A673 (cell line): ENCODE measurements around the gene IFITM2.

Source experiments
- CTCF ChIP-seq: fragments of 300-800, 200-600 bp; sonication (generic); conservative IDR thresholded peaks from 2 replicates; pipeline ENCODE4 v1.5.1; 2017; ENCODE audit warnings: low read depth, mild to moderate bottlenecking, antibody characterized with exemption, low read length, moderate library complexity, mixed read lengths
- EZH2 ChIP-seq: fragments of 200-600 bp; sonication (generic); IDR thresholded peaks from 2 replicates; pipeline ENCODE4 v1.6.1; 2017; ENCODE audit warnings: borderline replicate concordance, low read depth, mild to moderate bottlenecking, mixed read lengths, antibody characterized with exemption, low read length; ENCODE audit not compliant: poor library complexity, severe bottlenecking

GRCh38 chr11:276219-276618, 31.4 kb upstream of the IFITM2 start:
- no peak for TF ChIP-seq CTCF
- TF ChIP-seq EZH2: no peak
